Esophagus squamous epithelium (tissue), 4 donors: ENCODE measurements around the gene CPNE7.

Experiments
- CTCF ChIP-seq, 6 experiments: fragments of 450-650 bp in 4 of 6; fragments of 200-600 bp in 2 of 6; sonication (generic) in 2 of 6; IDR thresholded peaks; one replicate each; pipeline ENCODE4 v1.5.1; 2016 to 2019; ENCODE audit warnings: antibody characterized with exemption in 6 of 6, mild to moderate bottlenecking in 4 of 6, moderate library complexity in 4 of 6
- POLR2A ChIP-seq, 4 donors: fragments of 450-650 bp; IDR thresholded peaks; one replicate each; pipeline ENCODE4 v1.6.1; 2017; ENCODE audit warnings: antibody characterized with exemption in 4 of 4, mild to moderate bottlenecking in 4 of 4, moderate library complexity in 3 of 4

GRCh38 chr16:89536886-89537548 is 38.5 kb upstream of the CPNE7 start:
- TF ChIP-seq CTCF (IDR thresholded peaks at IDR 0.05) (no peak), POLR2A (IDR thresholded peaks at IDR 0.05) (no peak)
